PFSK-1 (cell line): Measurements from ENCODE around the gene CASZ1.

Experiments
- FOXP2 ChIP-seq: optimal IDR thresholded peaks from 2 replicates; pipeline ENCODE3; 2011; ENCODE audit warnings: borderline replicate concordance, control low read depth, inconsistent platforms; ENCODE audit not compliant: insufficient read depth; ENCODE audit errors: extremely low read length, extremely low read depth
- POLR2AphosphoS5 ChIP-seq: IDR thresholded peaks from 2 replicates; pipeline ENCODE4 v1.6.1; 2012; ENCODE audit warnings: low read depth, mild to moderate bottlenecking, control low read depth, low read length, moderate library complexity
- SIN3A ChIP-seq: IDR thresholded peaks from 2 replicates; pipeline ENCODE4 v1.6.1; 2012; ENCODE audit warnings: mild to moderate bottlenecking, low read length, moderate library complexity, borderline replicate concordance; ENCODE audit not compliant: insufficient read depth
- TAF1 ChIP-seq: IDR thresholded peaks from 2 replicates; pipeline ENCODE4 v1.6.1; 2012; ENCODE audit warnings: low read length, control low read depth, borderline replicate concordance; ENCODE audit not compliant: insufficient read depth
- TF ChIP-seq, protein P1 (sequence below), 2 experiments: IDR thresholded peaks; 2 replicates each; pipeline versions ENCODE4 v1.6.1 to v1.8.0; 2011 to 2012; ENCODE audit warnings: low read depth in 2 of 2, low read length in 2 of 2, control low read depth in 1 of 2, inconsistent platforms in 1 of 2, mild to moderate bottlenecking in 1 of 2, moderate library complexity in 1 of 2; ENCODE audit not compliant: insufficient read depth in 1 of 2

The CASZ1 gene

DNA sequence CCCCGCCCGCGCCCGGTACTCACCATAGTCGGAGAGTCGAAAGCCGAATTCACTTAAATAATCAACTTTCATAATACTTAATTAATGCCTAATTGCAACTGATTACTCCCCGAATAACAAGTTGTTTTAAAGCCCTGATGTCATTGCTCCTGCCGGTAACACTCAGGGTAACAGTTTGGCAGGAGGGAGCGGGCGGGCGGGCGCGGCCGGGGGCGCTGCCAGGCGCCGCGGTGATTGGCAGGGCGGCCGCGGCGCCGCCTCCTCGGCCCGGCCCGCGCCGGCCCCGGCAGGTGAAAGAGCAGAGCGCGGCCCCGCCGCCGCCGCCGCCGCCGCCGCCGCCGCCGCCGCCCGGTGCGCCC lies 102.2 kb downstream of the CASZ1 start:
- TF ChIP-seq, protein P1, sequence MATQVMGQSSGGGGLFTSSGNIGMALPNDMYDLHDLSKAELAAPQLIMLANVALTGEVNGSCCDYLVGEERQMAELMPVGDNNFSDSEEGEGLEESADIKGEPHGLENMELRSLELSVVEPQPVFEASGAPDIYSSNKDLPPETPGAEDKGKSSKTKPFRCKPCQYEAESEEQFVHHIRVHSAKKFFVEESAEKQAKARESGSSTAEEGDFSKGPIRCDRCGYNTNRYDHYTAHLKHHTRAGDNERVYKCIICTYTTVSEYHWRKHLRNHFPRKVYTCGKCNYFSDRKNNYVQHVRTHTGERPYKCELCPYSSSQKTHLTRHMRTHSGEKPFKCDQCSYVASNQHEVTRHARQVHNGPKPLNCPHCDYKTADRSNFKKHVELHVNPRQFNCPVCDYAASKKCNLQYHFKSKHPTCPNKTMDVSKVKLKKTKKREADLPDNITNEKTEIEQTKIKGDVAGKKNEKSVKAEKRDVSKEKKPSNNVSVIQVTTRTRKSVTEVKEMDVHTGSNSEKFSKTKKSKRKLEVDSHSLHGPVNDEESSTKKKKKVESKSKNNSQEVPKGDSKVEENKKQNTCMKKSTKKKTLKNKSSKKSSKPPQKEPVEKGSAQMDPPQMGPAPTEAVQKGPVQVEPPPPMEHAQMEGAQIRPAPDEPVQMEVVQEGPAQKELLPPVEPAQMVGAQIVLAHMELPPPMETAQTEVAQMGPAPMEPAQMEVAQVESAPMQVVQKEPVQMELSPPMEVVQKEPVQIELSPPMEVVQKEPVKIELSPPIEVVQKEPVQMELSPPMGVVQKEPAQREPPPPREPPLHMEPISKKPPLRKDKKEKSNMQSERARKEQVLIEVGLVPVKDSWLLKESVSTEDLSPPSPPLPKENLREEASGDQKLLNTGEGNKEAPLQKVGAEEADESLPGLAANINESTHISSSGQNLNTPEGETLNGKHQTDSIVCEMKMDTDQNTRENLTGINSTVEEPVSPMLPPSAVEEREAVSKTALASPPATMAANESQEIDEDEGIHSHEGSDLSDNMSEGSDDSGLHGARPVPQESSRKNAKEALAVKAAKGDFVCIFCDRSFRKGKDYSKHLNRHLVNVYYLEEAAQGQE (IDR thresholded peaks at IDR 0.05; ENCODE audit: insufficient read depth in 1 of 2, low read depth in 2 of 2, low read length in 2 of 2), result no peak
- TF ChIP-seq TAF1, result no peak
- TF ChIP-seq FOXP2, result no peak
- TF ChIP-seq SIN3A, result no peak
- TF ChIP-seq POLR2AphosphoS5, result no peak

DNA sequence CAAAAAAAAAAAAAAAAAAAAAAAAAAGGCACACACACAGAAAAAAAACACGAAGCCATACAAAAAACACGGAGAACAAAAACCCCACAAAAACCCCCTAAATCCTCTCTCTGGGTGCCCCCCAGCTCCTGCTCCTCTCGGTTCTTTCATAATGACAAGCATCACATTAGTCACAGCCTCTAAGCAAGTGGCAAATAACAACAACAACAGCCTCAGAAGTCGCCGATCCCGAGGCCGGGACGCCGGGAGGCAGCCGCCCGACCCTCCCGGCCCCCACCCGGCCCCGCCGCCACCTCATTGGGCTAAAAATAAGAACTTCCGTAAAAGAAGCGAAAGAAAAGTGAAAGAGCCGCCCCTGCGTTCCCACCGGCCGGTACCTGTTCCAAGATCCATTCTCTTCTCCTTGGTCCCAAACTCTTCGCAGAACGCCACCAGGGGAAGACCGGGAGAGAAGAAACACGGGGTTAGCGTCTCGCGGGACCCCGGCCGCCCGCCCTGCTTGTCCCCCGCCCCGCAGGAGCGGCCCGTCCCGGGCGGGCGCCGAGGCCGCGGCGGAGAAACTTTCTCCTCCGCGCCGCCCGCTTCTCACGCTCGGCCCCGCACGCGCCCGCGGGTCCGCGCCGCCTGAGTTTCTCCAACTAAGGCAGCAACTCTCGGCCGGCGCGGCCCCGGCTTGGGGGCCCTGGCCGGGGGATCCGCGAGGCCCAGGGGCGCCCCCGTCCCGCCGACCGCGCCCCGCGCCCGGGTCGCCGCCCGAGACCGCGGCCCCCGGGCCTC lies 102.8 kb downstream of the CASZ1 start:
- TF ChIP-seq, protein P1 (IDR thresholded peaks at IDR 0.05; ENCODE audit: insufficient read depth in 1 of 2, low read depth in 2 of 2, low read length in 2 of 2), result no peak
- TF ChIP-seq SIN3A, result no peak
- TF ChIP-seq POLR2AphosphoS5, result no peak
- no peak for TF ChIP-seq FOXP2
- no peak for TF ChIP-seq TAF1

DNA sequence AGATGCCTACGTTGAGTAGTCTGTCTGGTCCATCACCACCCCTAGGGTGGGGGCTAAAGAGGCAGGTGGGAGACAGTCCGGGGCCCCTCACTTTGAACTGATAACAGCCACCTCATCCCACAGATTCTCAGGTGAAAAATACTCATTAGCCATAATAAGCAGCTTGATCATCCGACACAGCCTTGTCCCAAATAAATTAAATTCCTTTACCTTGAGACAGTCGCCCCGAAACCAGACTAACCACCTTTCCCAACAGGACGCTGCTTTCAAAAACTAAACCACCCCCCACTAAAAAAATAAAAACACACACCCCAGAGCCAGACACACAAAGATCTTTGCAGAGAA lies 103.3 kb downstream of the CASZ1 start:
- TF ChIP-seq FOXP2 (no peak), SIN3A (no peak), TAF1 (no peak)
- TF ChIP-seq, protein P1 (IDR thresholded peaks at IDR 0.05; ENCODE audit: insufficient read depth in 1 of 2, low read depth in 2 of 2, low read length in 2 of 2), result no peak

DNA sequence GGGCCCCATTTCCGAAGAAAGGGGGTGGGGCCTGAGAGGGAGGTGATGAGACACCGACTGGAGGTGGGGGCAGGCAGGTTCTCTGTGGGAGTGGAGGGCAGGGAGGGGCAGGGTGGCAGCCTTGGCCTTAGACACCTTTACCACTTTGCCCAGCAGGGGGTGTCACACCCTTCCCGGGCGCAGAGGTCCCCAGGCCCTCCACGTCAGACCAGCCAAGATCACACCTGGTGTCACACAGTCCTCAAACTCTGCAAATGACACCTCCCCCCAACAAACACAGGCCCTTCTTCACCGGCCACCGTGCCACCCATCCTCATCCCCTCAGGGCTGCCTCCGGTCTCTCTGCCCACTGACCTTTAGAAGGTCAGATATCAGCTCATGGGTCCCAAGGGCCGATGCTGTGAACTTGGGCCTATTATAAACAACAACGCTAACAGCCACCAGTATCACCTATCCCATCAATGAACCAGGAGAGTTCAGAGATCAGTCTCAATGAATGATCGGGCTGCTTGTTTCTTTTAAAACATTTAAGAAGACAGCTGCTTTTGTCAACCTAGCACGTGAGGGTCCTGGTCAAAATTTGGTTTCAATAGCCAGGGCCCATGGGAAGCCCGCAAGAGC lies 103.9 kb downstream of the CASZ1 start:
- TF ChIP-seq FOXP2, result no peak
- TF ChIP-seq POLR2AphosphoS5, result no peak
- no peak for TF ChIP-seq TAF1
- TF ChIP-seq, protein P1 (IDR thresholded peaks at IDR 0.05; ENCODE audit: insufficient read depth in 1 of 2, low read depth in 2 of 2, low read length in 2 of 2), result no peak
- no peak for TF ChIP-seq SIN3A
